ENCODE results near the gene CLMN.
A peak's percentile ranks its signal among the peaks of the same experiment; 100 is the strongest.

Gene CLMN

DNA sequence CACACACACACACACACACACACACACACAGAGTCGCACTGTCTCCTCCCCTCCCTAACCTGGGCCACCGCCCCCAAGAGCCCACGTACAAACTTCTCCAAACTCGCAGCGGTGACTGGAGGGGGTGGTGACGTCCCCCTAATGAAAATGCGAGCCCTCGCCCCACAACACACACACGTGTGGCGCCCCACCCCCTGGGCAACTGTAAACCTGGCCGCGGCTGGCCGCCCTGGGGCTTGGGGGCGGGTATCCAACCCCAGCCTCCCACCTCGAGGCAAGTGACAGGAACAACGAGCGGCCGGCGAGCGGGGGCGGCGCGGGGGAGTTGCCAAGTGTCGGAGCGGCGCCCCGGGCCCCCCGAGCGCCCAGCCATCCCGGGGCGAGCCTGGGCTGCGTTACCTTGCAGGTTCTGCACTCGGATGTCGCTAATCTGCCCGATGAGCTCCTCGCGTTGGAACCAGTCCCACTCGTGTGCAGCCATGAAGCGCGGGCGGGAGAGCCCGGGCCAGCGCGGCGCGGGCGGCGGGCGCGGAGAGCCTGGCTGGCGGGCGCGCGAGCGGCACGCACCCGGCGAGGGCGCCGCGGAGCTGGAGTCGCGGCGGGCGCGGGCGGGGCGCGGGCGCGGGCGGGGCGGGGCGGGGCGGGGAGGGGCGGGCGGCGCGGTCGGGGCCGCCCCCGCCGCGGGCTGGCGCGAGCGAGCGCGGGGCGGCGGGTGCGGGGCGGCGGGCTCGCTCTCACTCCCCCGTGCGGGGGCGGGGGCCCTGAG is at the start of gene CLMN:
Gene CLMN, minus strand, starts transcription at position 597 of the 766 bp plus-strand sequence. Its CDS starts 116 bp downstream, at position 481.
- peak; percentile 18 to 24 for DNase-seq

- DNase-seq, result no peak
Measured at GRCh38 chr14:95365401-95365800, 45.7 kb upstream of the CLMN start.

DNA sequence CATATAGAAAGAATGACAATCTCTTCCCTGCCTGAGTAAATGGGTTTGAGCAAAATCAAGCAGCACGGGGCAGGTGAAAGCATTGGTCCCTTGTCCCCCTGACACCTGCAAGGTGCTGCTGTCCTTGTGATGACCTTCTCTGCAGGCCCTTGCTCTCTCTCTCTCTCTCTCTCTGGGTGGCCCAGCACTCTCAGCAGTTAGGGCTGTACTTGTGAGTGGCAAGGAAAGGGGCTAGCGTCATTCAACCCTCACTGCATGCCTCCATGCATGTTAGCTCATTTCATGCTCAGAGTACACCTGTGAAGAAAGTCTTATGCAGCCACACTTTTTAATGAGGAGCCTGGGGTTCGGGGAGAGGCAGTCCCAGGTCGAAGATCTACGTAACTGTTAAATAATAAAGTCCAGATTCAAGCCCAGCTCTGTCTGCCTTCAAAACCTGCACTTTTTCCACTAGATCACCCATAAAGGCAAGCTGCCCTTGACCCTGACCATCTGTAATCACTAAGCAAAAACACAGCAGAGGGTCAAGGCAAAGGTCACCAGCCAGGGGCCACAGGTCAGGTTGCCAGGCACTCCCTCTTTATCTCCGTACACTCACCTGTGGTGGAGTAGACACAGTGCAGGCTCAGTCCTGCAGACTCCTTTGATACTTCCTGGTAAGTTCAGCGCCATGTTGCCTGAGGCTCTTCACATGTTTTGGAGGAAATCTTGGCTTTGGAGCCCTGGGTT is 44.9 kb upstream of the CLMN start:
- no peak for DNase-seq

DNA sequence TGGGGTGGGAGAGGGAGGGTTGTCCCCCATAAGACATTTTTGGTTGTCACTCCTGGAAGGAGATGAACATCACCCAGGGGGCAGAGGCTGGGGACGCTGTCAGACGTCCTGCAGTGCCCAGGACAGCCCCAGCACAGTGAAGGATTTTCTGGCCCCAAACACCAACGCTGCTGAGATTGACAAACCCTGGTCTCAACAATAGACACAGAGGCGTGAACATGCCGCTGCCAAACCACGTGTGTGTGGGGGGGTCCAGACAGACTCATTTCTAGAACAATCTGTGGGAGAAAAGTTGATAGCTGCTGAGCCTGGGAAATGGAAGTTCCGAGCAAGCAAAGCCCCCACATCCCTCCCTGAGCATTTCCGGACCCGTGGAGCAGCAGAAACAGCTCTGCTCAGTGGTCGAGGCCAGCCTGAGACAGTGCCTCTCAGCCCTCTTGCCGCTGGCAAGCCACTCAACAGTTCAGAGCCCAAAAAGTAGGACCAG is 43.8 kb upstream of the CLMN start:
- DNase-seq, result no peak

DNA sequence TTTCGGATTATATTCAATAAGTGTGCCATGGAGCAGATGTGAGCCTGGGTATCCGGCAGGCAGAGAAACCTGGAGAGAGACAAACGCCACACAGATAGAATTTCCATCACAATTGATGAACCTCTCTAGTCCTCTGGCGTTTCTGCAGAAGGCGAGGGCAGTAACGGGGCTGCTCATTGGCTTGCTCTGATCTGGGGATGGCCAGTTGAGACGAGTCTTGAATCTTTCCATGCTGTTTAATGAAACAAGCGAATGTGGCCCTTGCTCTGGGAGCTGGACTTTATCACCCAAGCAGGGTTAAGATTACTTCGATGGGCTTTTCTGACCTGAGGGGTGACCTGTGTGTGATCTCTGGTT is 42.4 kb upstream of the CLMN start:
- DNase-seq, result no peak

DNA sequence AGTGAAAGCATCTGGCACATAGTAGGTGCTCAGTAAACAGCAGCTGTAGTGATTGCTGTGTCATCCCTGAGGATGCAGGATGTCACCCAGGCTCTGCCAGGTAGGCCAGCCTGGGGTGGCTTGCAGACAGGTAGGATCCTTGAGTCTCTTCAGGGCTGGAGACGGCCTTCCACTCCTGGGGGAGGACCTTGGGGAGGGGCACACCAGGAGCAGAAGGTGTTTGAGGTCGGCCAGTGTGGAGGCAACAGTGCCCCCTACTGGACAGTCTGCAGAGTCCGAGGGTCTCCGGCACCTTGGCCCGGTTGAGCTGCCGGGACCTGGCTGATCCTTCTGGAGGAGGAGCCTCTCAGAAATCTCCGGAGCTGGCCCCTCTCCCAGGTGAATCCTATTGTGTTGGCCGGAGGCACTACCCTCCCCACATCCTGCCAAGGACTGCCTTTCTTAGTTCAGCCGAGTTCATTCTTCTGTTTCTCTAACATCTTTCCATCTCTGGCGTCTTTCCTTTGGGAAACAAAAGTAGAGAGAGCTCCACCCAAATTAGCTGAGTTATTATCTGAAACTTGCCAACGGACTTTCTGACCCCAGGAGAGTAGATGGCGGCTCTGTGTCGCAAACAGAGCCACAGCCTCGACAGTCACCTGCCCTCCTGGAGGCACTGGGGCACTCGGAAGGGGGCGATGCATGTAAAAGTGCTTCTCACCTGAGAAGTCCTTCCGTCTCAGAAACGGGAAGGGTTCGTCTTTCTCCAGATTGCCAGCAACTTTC is 41.8 kb upstream of the CLMN start:
- peak in 1 of 2 experiments; percentile 6 for DNase-seq

DNA sequence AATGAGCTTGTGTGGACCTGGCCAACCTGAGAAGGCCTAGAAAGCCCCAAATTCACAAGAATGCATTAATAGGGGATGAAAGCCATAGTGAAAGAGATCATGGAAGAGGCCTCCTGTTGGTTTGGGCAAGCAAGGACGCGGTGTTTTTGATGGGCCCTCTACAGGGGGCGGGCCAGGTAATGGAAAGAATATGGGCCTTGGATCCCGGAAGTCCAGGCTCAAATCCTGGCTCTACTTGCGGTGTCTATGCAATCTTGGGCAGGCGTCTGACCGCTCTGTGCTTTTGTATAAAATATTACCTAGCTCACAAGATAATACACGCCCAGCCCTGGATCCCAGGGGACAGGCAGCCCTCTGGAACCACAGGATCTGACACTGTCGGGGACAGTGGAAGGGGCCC is 41.1 kb upstream of the CLMN start:
- DNase-seq, result no peak

DNA sequence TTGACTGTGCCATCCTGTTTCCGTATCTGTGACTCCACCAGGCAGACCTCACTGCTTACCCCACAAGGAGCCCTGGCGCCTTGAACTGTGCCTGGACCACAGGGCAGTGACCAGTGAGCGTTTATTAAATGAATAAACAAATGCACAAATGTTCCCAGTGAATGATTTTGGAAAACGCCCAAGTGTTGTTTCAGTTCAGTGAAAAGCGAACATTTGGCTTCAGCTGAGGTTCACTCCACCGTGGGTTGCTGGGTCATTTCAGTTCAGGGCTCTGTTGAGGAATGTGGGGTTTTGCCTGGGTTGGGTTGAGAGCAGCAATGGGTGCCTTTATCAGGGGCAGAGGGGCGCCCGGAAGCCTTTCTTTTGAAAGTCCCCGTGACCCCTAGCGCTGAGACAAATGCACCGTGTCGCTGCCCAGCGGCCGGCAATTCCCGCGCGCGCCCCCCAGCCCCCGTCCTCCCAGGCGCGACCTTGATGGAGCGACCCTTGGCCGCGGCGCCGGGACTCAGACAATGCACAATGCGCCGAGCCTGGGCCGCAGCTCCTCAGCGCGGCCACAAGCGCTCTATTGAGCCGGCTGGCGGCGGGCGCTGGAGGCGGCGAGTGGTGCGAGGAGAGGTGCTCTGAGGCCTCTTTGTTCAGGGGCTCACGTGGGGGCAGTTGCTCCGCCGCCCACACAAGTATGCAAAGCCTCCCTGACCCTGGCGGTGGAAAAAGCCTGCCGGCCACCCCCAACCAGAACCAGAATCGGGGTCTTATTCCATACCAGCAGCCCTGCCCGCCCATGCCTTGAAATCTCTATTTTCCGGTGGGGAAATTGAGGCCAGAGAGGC is 40.5 kb upstream of the CLMN start:
- DNase-seq, result no peak

- no peak for DNase-seq
Measured at GRCh38 chr14:95356245-95356869, 36.6 kb upstream of the CLMN start.

DNA sequence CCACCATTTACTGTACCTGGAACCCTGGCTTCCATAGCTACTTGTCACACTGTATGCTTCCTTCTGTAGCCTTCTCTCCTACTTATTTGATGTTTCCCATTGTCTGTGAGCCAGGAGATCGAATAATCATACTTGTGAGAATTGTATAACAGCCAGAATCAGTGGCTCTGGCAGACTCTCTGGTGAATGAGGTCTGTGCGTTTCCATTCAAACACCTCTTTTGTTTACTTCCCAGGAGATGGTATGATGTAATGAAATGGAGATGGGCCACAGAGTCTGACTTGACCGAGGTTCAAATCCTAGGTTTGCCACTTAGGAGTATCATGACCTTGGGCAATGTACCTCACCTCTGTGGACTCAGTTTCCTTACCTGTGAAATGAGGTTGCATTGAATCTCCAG is 35.7 kb upstream of the CLMN start:
- DNase-seq, result no peak

DNA sequence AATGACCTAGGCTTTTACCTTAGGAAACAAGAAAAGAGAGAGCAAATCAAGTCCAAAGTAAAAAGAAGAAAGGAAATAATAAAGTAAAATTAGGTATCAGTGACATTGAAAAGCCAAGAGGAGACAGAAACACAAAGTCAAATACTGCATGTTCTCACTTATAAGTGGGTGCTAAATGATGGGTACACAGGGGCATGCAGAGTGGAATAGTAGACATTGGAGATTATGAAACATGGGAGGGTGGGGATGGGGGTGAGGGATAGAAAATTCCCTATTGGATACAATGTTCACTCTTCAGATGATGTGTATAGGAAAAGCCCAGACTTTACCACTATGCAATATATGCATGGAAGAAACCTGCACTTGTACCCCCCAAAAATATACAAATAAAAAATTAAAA is 35.1 kb upstream of the CLMN start:
- no peak for DNase-seq

GRCh38 chr14:95353664-95354063 is 34.0 kb upstream of the CLMN start:
- no peak for DNase-seq

GRCh38 chr14:95353007-95353406 is 33.3 kb upstream of the CLMN start:
- DNase-seq, result no peak

DNA sequence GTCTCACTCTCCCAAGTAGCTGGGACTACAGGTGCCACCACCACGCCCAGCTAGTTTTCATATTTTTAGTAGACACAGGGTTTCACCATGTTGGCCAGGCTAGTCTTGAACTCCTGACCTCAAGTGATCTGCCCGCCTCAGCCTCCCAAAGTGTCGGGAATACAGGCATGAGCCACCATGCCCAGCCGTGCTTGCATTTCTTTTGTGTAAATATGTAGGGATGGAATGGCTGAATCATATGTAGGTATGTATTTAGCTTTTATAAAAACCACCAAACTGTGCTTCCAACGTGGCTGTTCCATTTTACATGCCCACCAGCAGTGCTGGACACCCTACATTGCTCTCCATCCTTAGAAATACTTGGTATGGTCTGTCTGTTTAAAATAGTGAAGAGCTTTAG is 32.8 kb upstream of the CLMN start:
- DNase-seq, result no peak

GRCh38 chr14:95349241-95349640 is 29.5 kb upstream of the CLMN start:
- no peak for DNase-seq

DNA sequence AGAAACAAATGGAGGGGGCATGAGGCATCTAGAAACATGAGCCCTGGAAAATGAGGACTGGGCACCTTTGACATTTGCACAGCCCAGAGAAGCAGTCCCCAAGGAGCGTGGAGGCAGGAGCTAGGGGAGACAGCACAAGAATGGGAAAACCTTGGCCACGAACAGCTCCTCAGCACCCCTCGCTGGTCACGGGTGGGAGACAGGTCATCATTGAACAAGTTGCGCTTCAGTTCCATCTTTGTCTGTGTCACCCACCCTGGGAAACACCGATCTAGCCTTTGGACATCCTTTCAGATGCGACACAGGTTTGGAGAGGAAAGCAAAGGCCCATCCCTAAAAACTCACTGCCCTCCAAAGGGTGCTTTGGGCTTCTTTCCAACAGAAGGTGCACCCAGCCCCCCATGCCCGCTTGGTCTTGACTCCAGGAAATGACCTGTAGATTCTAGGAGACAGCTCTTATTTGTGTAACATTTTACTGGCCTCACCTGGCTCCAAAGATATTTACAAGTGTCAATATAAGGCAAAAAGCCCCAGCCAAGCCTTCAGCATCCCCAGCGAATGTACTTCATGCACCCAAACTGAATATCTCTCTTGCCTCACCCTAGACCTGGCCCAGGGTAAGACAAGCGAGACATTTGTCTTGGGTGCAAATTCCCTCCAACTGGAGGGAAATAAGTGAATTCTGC is 28.8 kb upstream of the CLMN start:
- DNase-seq, result no peak

DNA sequence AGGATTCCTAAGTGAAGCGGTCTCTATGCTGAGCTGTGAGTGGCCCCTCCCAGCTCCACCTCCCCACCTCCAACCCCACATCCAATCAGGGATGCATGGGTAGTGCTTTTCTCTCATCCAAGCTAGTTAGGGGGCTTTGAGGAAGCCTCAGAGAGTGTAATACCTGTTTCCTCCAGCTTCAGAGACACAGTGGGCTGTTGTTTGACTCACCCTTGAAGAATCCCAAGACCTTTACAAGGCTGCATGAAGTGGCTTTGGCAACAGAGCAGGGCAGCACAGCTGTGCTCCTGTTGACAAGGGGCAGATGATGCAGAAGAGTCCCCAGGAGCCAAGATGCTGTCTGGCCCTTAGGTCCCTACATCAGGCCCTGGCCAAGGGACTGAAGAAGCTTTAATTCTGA is 27.1 kb upstream of the CLMN start:
- no peak for DNase-seq

DNA sequence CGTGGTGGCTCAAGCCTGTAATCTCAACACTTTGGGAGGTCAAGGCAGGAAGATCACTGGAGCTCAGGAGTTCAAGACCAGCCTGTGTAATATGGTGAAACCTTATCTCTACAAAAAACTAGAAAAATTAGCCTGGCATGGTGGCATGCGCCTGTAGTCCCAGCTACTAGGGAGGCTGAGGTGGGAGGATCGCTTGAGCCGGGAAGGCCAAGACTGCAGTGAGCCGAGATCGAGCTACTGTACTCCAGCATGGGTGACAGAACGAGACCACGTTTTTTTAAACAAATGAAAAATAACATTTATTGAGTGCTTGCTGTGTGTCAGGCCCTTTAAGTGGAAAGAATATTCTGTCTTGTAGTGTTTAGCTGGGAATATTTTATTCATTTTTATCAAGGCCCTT is 26.6 kb upstream of the CLMN start:
- no peak for DNase-seq

DNA sequence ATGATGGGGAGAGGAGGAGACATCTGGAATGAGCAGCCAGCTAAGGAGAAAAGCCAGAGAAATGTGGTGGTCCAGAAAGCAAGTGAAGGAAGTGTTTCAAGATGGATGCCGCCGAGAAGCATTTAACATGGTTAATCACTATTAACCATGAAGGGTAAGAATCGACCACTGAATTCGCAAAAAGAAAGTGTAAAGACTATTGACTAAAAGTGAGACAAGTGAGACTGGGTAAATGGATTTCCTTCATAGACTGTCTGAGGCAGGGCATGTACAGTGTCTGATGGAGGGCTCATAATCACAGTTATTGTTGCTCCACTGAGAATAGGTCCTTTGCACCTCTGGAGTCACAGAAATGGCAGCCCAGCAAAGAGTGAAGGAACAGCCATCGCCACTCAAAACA is 25.3 kb upstream of the CLMN start:
- no peak for DNase-seq

GRCh38 chr14:95344536-95344935 is 24.8 kb upstream of the CLMN start:
- DNase-seq, result no peak

GRCh38 chr14:95341564-95341963 is 21.9 kb upstream of the CLMN start:
- DNase-seq, result no peak

GRCh38 chr14:95341115-95341514 is 21.4 kb upstream of the CLMN start:
- DNase-seq, result no peak

All from activated CD4-positive, alpha-beta T cell treated with anti-CD3 and anti-CD28 coated beads, Interleukin-2, amount 50 U/mL, for 4 hours (primary cell).